Spleen (tissue), 7 donors: ENCODE results near the gene SLC9C2.

Experiments
- CTCF ChIP-seq, 11 experiments: fragments of 200-600 bp in 7 of 11; fragments of 450-650 bp in 4 of 11; sonication (generic) in 4 of 11; IDR thresholded peaks in 8 of 11; conservative IDR thresholded peaks in 3 of 11; 1 replicate in 7 of 11; 2 replicates in 4 of 11; pipeline versions ENCODE4 v1.4.0 to v1.8.0; 2016 to 2021; ENCODE audit warnings: antibody characterized with exemption in 11 of 11, inconsistent platforms in 4 of 11, mild to moderate bottlenecking in 1 of 11
- POLR2A ChIP-seq, 3 donors: fragments of 450-650 bp; IDR thresholded peaks; one replicate each; pipeline ENCODE4 v1.5.1; 2017; ENCODE audit warnings: antibody characterized with exemption in 3 of 3, mild to moderate bottlenecking in 1 of 3
- POLR2AphosphoS5 ChIP-seq, 3 donors: sonication (generic); formaldehyde crosslinking; IDR thresholded peaks; one replicate each; pipeline ENCODE4 v1.5.1; 2017; ENCODE audit warnings: antibody characterized with exemption in 3 of 3
- donor health status: DM: no; HTN: no; CAD: no; lungs with moderate emphysema.
- donor health status: DM: no; HTN: no; CAD: no.
- donor health status: DM: no; HTN: no; CAD: no.

GRCh38 chr1:173475564-173476196 lies 127.2 kb downstream of the SLC9C2 start:
- TF ChIP-seq POLR2A (IDR thresholded peaks at IDR 0.05): no peak
- TF ChIP-seq POLR2AphosphoS5 (IDR thresholded peaks at IDR 0.05): no peak
- TF ChIP-seq CTCF (IDR thresholded peaks at IDR 0.05 in 8 of 11, conservative IDR thresholded peaks at IDR 0.05 in 3 of 11): no peak
